Peyer's patch (tissue), 4 donors: Measurements from ENCODE around the gene TAS2R46. TPM values are rescaled to one million over a fixed set of nuclear protein-coding genes. Genes with fewer than 3 reads are reported as not detected.

Experiments
- DNase-seq, 3 donors: peaks; one replicate each; pipeline ENCODE4 v3.0.0-alpha.2; 2017 to 2019
- H3K27ac ChIP-seq, 4 donors: fragments of 200-600 bp; sonication (generic); one replicate each; pipeline ENCODE4 v1.5.1; 2016 to 2019
- H3K27me3 ChIP-seq, 2 donors: fragments of 200-600 bp; sonication (generic); one replicate each; pipeline ENCODE4 v1.5.1; 2019
- H3K36me3 ChIP-seq, 3 donors: fragments of 200-600 bp; sonication (generic); one replicate each; pipeline ENCODE4 v1.5.1; 2016 to 2019
- H3K4me1 ChIP-seq, 4 donors: fragments of 200-600 bp; sonication (generic); one replicate each; pipeline ENCODE4 v1.5.1; 2016 to 2019
- H3K4me3 ChIP-seq, 4 donors: fragments of 200-600 bp; sonication (generic); 1 replicate in 3 of 4; 2 replicates in 1 of 4; pipeline ENCODE4 v1.5.1; 2016 to 2019; ENCODE audit warnings: mild to moderate bottlenecking in 1 of 4
- H3K9me3 ChIP-seq, 4 donors: fragments of 200-600 bp; sonication (generic); one replicate each; pipeline ENCODE4 v1.5.1; 2016 to 2019; ENCODE audit warnings: mild to moderate bottlenecking in 1 of 4
- POLR2A ChIP-seq, 2 donors: fragments of 450-650 bp; IDR thresholded peaks; one replicate each; pipeline ENCODE4 v1.5.1; 2017; ENCODE audit warnings: antibody characterized with exemption in 2 of 2, mild to moderate bottlenecking in 2 of 2, moderate library complexity in 2 of 2
- total RNA-seq, 4 donors: library from RNA; depleted of rRNA; stranded (reverse); fragments of >200 nt; gene quantifications; one replicate each; pipeline ENCODE4 v1.1.0, GENCODE V29; 2016
- TF ChIP-seq, protein P1 (sequence below), 6 experiments: fragments of 450-650 bp in 4 of 6; fragments of 200-600 bp in 2 of 6; sonication (generic) in 1 of 6; IDR thresholded peaks; one replicate each; pipeline ENCODE4 v1.5.1; 2017 to 2019; ENCODE audit warnings: antibody characterized with exemption in 6 of 6, mild to moderate bottlenecking in 3 of 6, moderate library complexity in 1 of 6

TAS2R46 gene
- total RNA-seq, 4 donors from 2014 or later, result 3.2 to 6.1 (median 4.2) TPM; not detected in 1

DNA sequence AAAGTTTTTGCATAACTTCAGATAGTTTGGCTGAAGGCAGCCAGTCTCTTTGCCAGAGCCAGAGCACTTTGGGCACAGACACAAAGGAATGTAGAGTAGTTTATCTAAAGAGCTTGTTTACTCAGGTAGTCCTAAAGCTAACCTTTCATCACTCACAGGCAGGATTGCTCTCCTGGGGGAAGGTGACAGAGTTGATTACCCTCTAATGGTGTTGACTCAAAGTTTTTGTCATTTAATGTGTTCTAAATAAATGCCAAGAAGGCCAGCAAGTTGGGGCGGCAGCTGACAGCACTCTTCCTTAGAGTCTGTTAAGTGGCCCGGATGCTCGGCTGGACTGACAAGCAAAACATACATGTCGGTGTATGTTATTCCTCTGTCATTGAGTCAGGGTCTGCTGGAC, 9.3 kb upstream of the TAS2R46 start:
- H3K4me3 ChIP-seq, result no peak overlapping the region
- no peaks in the 10 kb centered on the region for H3K4me1 ChIP-seq
- DNase-seq, result no peak
- H3K36me3 ChIP-seq, result no peaks in the 10 kb centered on the region
- H3K27ac ChIP-seq, result no peak overlapping the region
- H3K9me3 ChIP-seq, result no peaks in the 10 kb centered on the region
- TF ChIP-seq, protein P1, sequence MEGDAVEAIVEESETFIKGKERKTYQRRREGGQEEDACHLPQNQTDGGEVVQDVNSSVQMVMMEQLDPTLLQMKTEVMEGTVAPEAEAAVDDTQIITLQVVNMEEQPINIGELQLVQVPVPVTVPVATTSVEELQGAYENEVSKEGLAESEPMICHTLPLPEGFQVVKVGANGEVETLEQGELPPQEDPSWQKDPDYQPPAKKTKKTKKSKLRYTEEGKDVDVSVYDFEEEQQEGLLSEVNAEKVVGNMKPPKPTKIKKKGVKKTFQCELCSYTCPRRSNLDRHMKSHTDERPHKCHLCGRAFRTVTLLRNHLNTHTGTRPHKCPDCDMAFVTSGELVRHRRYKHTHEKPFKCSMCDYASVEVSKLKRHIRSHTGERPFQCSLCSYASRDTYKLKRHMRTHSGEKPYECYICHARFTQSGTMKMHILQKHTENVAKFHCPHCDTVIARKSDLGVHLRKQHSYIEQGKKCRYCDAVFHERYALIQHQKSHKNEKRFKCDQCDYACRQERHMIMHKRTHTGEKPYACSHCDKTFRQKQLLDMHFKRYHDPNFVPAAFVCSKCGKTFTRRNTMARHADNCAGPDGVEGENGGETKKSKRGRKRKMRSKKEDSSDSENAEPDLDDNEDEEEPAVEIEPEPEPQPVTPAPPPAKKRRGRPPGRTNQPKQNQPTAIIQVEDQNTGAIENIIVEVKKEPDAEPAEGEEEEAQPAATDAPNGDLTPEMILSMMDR (IDR thresholded peaks at IDR 0.05), result no peak
- no peak for TF ChIP-seq POLR2A (IDR thresholded peaks at IDR 0.05)
- H3K27me3 ChIP-seq, result no peaks in the 10 kb centered on the region

DNA sequence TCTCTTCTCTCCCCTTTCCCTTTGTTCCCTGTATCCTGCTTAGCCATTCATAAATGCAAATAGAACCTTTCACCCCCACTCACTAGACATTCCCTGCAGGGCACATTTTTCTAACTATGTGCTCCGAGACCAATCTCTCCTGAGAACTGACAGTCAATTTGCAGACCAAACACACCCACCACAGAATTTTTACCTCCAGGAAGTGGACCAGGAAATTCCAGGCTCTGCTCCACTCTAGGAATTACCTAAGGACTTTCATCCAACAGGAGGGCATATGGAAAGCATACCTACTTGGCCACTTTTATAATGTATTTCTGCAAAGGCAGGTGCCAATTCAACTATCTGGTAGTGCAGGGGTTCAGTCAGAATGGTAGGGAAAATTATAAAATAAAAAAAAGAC, 8.9 kb upstream of the TAS2R46 start:
- no peaks in the 10 kb centered on the region for H3K4me1 ChIP-seq
- no peaks in the 10 kb centered on the region for H3K36me3 ChIP-seq
- no peak for TF ChIP-seq POLR2A (IDR thresholded peaks at IDR 0.05)
- TF ChIP-seq, protein P1 (IDR thresholded peaks at IDR 0.05), result no peak
- H3K9me3 ChIP-seq, result no peaks in the 10 kb centered on the region
- H3K27ac ChIP-seq, result no peak overlapping the region
- no peak for DNase-seq
- H3K27me3 ChIP-seq, result no peaks in the 10 kb centered on the region
- no peak overlapping the region for H3K4me3 ChIP-seq

DNA sequence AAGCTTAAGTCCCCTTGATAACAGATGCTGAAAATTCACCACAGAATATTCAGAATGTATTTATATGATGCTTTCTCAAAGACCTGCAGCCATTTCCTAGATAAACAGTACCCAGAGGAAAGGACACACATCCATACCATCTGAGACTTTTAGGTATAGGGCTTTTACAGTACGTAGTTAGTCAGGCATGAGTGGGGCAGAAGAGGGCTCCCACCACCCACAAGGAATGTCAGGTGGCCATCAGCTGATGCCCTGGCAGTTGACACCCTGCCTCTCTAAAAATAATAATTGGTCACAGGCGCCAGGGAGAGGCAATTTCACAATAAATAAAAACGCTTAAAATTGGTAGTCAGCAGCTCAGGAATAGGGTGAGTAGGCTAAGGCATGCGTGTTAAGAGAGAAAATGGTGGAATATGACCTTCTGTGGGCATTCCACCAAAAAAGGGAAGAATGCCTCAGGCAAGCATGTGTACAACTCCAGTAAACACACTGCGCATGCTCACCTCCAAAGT, 7.8 kb upstream of the TAS2R46 start:
- no peaks in the 10 kb centered on the region for H3K27me3 ChIP-seq
- no peak overlapping the region for H3K27ac ChIP-seq
- H3K4me1 ChIP-seq, result no peaks in the 10 kb centered on the region
- no peak for DNase-seq
- H3K4me3 ChIP-seq, result no peak overlapping the region
- TF ChIP-seq, protein P1 (IDR thresholded peaks at IDR 0.05), result no peak
- no peak for TF ChIP-seq POLR2A (IDR thresholded peaks at IDR 0.05)
- no peaks in the 10 kb centered on the region for H3K9me3 ChIP-seq
- H3K36me3 ChIP-seq, result no peaks in the 10 kb centered on the region

DNA sequence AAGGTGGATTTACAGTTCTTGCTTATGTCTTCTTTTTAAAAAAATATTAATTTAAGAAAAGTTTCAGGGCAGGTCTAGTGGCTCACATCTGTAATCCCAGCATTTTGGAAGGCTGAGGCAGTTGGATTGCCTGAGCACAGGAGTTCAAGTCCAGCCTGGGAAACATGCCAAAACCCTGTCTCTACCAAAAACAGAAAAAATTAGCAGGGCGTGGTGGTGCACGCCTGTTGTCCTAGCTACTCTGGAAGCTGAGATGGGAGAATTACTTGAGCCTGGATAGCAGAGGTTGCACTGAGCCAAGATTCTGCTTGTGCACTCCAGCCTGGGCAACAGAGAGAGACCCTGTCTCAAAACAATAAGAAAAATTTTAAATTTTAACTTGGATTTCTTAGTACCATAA, 5.4 kb upstream of the TAS2R46 start:
- H3K9me3 ChIP-seq, result no peaks in the 10 kb centered on the region
- TF ChIP-seq POLR2A (IDR thresholded peaks at IDR 0.05), result no peak
- TF ChIP-seq, protein P1 (IDR thresholded peaks at IDR 0.05), result no peak
- no peaks in the 10 kb centered on the region for H3K4me1 ChIP-seq
- no peaks in the 10 kb centered on the region for H3K27me3 ChIP-seq
- no peak for DNase-seq
- H3K4me3 ChIP-seq, result no peak overlapping the region
- no peak overlapping the region for H3K27ac ChIP-seq
- no peaks in the 10 kb centered on the region for H3K36me3 ChIP-seq

DNA sequence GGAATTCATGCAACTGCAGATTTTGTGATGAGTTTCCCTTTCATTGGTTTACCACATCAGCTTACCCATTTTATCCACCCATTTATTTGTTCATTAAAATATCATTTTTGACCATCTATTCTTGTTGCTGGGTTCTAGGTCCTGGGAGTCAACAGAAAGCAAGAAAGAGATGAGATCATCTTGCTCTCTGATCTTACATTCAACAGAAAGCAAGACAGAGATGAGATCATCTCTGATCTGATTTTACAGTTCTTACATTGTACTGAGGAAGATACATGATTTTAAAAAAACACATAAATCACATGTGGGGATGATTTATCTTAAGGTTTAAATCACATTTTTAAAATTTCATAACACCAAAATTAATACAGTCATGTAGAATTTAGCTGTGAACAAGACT, 2.3 kb downstream of the TAS2R46 start:
- Histone ChIP-seq H3K4me1 (no peaks in the 10 kb centered on the region), H3K9me3 (no peaks in the 10 kb centered on the region), H3K4me3 (no peak overlapping the region), H3K27me3 (no peaks in the 10 kb centered on the region), H3K27ac (no peak overlapping the region), H3K36me3 (no peaks in the 10 kb centered on the region)
- no peak for DNase-seq
- TF ChIP-seq, protein P1 (IDR thresholded peaks at IDR 0.05), result no peak
- TF ChIP-seq POLR2A (IDR thresholded peaks at IDR 0.05), result no peak

DNA sequence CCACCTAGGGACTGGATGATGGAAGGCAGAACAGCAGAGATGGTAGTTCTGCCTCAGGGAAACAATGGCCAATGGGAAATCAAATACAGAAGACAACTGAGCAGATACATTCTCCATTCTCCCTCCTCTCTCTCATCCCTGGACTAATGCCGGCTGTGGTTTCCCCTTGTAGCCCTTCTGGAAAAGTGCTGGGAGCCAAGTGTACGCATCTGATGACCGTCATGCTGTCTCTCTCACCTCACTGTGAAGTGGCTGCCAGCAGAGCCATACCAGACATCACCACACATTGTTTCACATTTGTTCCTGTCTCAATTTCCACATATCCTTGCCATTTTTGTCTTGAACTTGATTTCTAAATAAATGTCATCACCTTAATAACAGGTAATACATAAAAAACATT, 3.1 kb downstream of the TAS2R46 start:
- H3K27ac ChIP-seq, result no peak overlapping the region
- TF ChIP-seq, protein P1 (IDR thresholded peaks at IDR 0.05), result no peak
- no peak for TF ChIP-seq POLR2A (IDR thresholded peaks at IDR 0.05)
- H3K4me1 ChIP-seq, result no peaks in the 10 kb centered on the region
- no peaks in the 10 kb centered on the region for H3K36me3 ChIP-seq
- no peaks in the 10 kb centered on the region for H3K9me3 ChIP-seq
- H3K27me3 ChIP-seq, result no peaks in the 10 kb centered on the region
- H3K4me3 ChIP-seq, result no peak overlapping the region
- no peak for DNase-seq
